Measurements from ENCODE around the gene ATG3.
A peak's percentile ranks its signal among the peaks of the same experiment; 100 is the strongest.
"Not testable (repeated sequence)": the region's sequence is repeated elsewhere in the genome, so short reads cannot be mapped to it uniquely, and the experiment has no call there.

ATG3 gene

DNA sequence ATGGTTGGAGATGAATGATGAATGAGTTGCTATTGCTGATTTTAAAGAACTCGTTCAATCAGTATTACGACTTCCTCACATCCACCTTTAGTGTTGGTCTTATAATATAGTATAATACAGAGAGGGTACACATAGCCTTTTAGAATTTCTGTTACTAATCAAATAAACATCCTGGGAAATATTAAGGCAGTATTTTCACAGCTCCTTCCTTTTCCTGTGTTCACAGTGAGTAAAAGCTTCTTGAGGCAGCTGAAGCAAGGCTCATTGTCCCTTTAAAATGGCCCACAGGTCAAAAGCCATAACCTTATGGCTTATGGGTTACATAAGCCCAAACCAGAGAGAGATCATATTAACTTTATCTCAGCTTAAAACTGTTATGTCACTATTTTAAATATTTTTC, 61.1 kb downstream of the ATG3 start:
- H3K4me3 ChIP-seq (ENCODE audit: low read depth, low read length), result no peak overlapping the region
- TF ChIP-seq, protein P1, sequence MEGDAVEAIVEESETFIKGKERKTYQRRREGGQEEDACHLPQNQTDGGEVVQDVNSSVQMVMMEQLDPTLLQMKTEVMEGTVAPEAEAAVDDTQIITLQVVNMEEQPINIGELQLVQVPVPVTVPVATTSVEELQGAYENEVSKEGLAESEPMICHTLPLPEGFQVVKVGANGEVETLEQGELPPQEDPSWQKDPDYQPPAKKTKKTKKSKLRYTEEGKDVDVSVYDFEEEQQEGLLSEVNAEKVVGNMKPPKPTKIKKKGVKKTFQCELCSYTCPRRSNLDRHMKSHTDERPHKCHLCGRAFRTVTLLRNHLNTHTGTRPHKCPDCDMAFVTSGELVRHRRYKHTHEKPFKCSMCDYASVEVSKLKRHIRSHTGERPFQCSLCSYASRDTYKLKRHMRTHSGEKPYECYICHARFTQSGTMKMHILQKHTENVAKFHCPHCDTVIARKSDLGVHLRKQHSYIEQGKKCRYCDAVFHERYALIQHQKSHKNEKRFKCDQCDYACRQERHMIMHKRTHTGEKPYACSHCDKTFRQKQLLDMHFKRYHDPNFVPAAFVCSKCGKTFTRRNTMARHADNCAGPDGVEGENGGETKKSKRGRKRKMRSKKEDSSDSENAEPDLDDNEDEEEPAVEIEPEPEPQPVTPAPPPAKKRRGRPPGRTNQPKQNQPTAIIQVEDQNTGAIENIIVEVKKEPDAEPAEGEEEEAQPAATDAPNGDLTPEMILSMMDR (IDR thresholded peaks at IDR 0.05; ENCODE audit: insufficient read depth, low read depth, low read length, missing control alignments), result no peak
- no peak for DNase-seq (ENCODE audit: low read depth)

DNA sequence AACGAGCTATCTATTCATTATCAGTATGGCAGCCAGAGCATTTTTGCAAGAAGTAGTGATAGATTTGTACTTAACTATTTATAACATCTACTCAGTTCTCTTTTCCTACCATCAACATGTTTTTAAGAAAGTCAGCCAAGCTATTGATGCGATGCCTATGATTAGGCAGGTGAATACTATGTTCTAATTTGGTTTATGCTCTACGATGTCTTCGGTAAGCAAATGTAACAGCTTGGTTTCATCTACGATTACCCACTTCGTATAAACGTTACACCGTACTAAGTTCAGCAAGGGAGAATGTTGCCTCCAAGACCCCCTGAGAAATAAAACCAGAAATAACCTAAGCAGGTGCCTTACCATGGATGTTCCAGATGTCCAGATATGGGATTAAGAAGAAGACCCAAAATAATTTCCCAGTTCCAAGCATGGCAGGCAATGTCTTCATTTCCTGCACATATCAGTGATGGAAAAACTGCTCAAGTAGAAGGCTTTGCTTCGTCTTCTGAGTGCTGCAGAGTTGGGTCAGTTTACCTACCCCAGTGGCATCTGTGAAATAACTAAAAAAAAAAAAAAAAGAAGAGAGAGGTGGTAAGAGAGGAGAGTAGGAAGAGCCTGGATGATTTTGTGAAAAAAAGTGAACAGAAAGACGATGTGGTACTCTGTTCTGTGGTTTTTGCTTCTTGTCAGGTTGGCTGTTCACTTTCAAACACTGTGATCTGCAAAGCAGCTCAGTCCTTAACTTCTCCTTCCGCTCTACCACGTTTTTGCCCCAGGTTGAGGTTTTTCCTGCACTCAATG, 62.6 kb downstream of the ATG3 start, which contains the start of gene BTLA:
Gene BTLA, minus strand, starts transcription at position 559 of the 798 bp plus-strand sequence. Its CDS starts 114 bp downstream, at position 445.
- peak within 1 kb of the TSS; percentile 67 for H3K4me3 ChIP-seq (ENCODE audit: low read depth, low read length)
- TF ChIP-seq, protein P1 (IDR thresholded peaks at IDR 0.05; ENCODE audit: insufficient read depth, low read depth, low read length, missing control alignments), result no peak
- peak; percentile 86 for DNase-seq (ENCODE audit: low read depth)

GRCh38 chr3:112497897-112498548, 63.7 kb downstream of the ATG3 start:
- TF ChIP-seq, protein P1 (IDR thresholded peaks at IDR 0.05; ENCODE audit: insufficient read depth, low read depth, low read length, missing control alignments), result no peak
- peak; percentile 54 for DNase-seq (ENCODE audit: low read depth)

GRCh38 chr3:112496366-112497067, 65.2 kb downstream of the ATG3 start:
- TF ChIP-seq, protein P1 (IDR thresholded peaks at IDR 0.05; ENCODE audit: insufficient read depth, low read depth, low read length, missing control alignments), result no peak
- peak overlapping the region; percentile 67 for H3K4me3 ChIP-seq (ENCODE audit: low read depth, low read length)
- no peak for DNase-seq (ENCODE audit: low read depth)

More at GRCh38 chr3:112497897-112498548, 63.7 kb downstream of the ATG3 start:
- peak overlapping the region; percentile 67 for H3K4me3 ChIP-seq (ENCODE audit: low read depth, low read length)

GRCh38 chr3:112494448-112494767, 67.4 kb downstream of the ATG3 start:
- DNase-seq (ENCODE audit: low read depth), result not testable (repeated sequence)
- peak overlapping the region; percentile 67 for H3K4me3 ChIP-seq (ENCODE audit: low read depth, low read length)

- H3K4me3 ChIP-seq (ENCODE audit: low read depth, low read length), result peak overlapping the region; percentile 52
- TF ChIP-seq, protein P1 (IDR thresholded peaks at IDR 0.05; ENCODE audit: insufficient read depth, low read depth, low read length, missing control alignments), result no peak
- no peak for DNase-seq (ENCODE audit: low read depth)
Measured at GRCh38 chr3:112492124-112492523, 69.6 kb downstream of the ATG3 start.

DNA sequence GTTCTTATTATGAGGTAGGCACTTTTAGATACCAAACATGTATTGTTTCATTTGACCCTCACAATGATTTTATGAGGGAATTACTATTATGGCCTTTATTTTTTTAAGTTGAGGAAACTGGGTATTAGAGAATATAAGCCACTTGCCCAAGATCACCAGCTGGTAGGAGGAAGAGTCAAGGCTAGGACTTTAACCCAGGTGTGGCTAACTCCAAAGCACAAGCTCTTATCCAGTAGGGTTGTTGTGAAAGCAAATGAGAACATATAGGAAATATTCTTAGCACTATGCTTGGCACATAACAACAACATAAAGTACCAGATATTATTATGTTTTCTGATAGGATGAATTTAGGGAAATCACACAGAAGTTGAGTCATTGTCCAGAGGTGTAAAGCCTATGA, 70.4 kb downstream of the ATG3 start:
- no peak for DNase-seq (ENCODE audit: low read depth)
- TF ChIP-seq, protein P1 (IDR thresholded peaks at IDR 0.05; ENCODE audit: insufficient read depth, low read depth, low read length, missing control alignments), result no peak
- peak overlapping the region; percentile 52 for H3K4me3 ChIP-seq (ENCODE audit: low read depth, low read length)
